Central memory CD8-positive, alpha-beta T cell (primary cell): ENCODE measurements around the gene S100A10.
A peak's percentile ranks its signal among the peaks of the same experiment; 100 is the strongest.

ENCODE experiments used
- ATAC-seq: fragments of 150-1000 bp; cut with Tn5 transposase; replicated peaks from 2 replicates; pipeline ENCODE4 v1.10.0; 2022; ENCODE audit warnings: mild to moderate bottlenecking, moderate FRiP score, moderate number of reproducible peaks; ENCODE audit not compliant: poor library complexity, severe bottlenecking; ENCODE audit errors: extremely low read depth
- DNase-seq, 2 donors: peaks; one replicate each; pipeline ENCODE4 v3.0.0; 2021; ENCODE audit warnings: low spot score in 2 of 2
- H3K27ac Mint-ChIP-seq: one replicate; pipeline ENCODE4 v1.8.0; 2022; ENCODE audit warnings: low read depth, mild to moderate bottlenecking, moderate library complexity, mixed read lengths
- H3K27me3 Mint-ChIP-seq: one replicate; pipeline ENCODE4 v1.8.0; 2022; ENCODE audit warnings: mixed read lengths
- H3K36me3 Mint-ChIP-seq: one replicate; pipeline ENCODE4 v1.8.0; 2022; ENCODE audit warnings: mild to moderate bottlenecking, moderate library complexity, mixed read lengths; ENCODE audit not compliant: insufficient read depth
- H3K4me1 Mint-ChIP-seq: one replicate; pipeline ENCODE4 v1.8.0; 2022; ENCODE audit warnings: mixed read lengths
- H3K4me3 Mint-ChIP-seq: one replicate; pipeline ENCODE4 v1.8.0; 2022; ENCODE audit warnings: mild to moderate bottlenecking, moderate library complexity, mixed read lengths
- H3K9me3 Mint-ChIP-seq: one replicate; pipeline ENCODE4 v1.8.0; 2022; ENCODE audit warnings: mixed read lengths

S100A10 gene

GRCh38 chr1:151978922-151979321 lies 14.7 kb downstream of the S100A10 start:
- peak overlapping the region; percentile 3 for H3K27ac Mint-ChIP-seq
- peaks cover 14% of the 10 kb centered on the region for H3K4me1 Mint-ChIP-seq
- ATAC-seq (no peak), DNase-seq (no peak)
- no peaks in the 10 kb centered on the region for H3K9me3 Mint-ChIP-seq
- H3K4me3 Mint-ChIP-seq = no peak overlapping the region
- no peaks in the 10 kb centered on the region for H3K27me3 Mint-ChIP-seq
- H3K36me3 Mint-ChIP-seq = peaks cover 38% of the 10 kb centered on the region

- Mint-ChIP-seq H3K4me1 (peaks cover 8% of the 10 kb centered on the region), H3K27ac (no peak overlapping the region), H3K4me3 (no peak overlapping the region), H3K27me3 (no peaks in the 10 kb centered on the region), H3K36me3 (peaks cover 29% of the 10 kb centered on the region), H3K9me3 (no peaks in the 10 kb centered on the region)
- ATAC-seq (no peak), DNase-seq (no peak)
These were observed 15.9 kb downstream of the S100A10 start for GRCh38 chr1:151977662-151978230.

GRCh38 chr1:151976858-151977257 lies 16.8 kb downstream of the S100A10 start:
- DNase-seq (no peak), ATAC-seq (no peak)
- H3K4me1 Mint-ChIP-seq = peaks cover 7% of the 10 kb centered on the region
- H3K36me3 Mint-ChIP-seq = peaks cover 20% of the 10 kb centered on the region
- H3K4me3 Mint-ChIP-seq = no peak overlapping the region
- no peaks in the 10 kb centered on the region for H3K9me3 Mint-ChIP-seq
- no peak overlapping the region for H3K27ac Mint-ChIP-seq
- no peaks in the 10 kb centered on the region for H3K27me3 Mint-ChIP-seq

- no peaks in the 10 kb centered on the region for H3K9me3 Mint-ChIP-seq
- ATAC-seq = no peak
- no peak overlapping the region for H3K4me3 Mint-ChIP-seq
- DNase-seq = no peak
- no peak overlapping the region for H3K27ac Mint-ChIP-seq
- H3K27me3 Mint-ChIP-seq = no peaks in the 10 kb centered on the region
- H3K4me1 Mint-ChIP-seq = peaks cover 7% of the 10 kb centered on the region
- peaks cover 11% of the 10 kb centered on the region for H3K36me3 Mint-ChIP-seq
These were observed 17.7 kb downstream of the S100A10 start for GRCh38 chr1:151976015-151976343.

- DNase-seq (no peak), ATAC-seq (no peak)
- Mint-ChIP-seq H3K36me3 (peaks cover 7% of the 10 kb centered on the region), H3K27ac (no peak overlapping the region), H3K4me3 (no peak overlapping the region), H3K27me3 (no peaks in the 10 kb centered on the region), H3K4me1 (peaks cover 7% of the 10 kb centered on the region), H3K9me3 (no peaks in the 10 kb centered on the region)
These were observed 18.2 kb downstream of the S100A10 start for GRCh38 chr1:151975311-151976014.

GRCh38 chr1:151972542-151973248 lies 21.0 kb downstream of the S100A10 start:
- Mint-ChIP-seq H3K4me3 (no peak overlapping the region), H3K36me3 (no peaks in the 10 kb centered on the region), H3K9me3 (no peaks in the 10 kb centered on the region), H3K4me1 (peaks cover 11% of the 10 kb centered on the region), H3K27ac (no peak overlapping the region), H3K27me3 (no peaks in the 10 kb centered on the region)
- ATAC-seq (peak; percentile 83), DNase-seq (no peak)

GRCh38 chr1:151970626-151971025 lies 23.0 kb downstream of the S100A10 start:
- H3K36me3 Mint-ChIP-seq = no peaks in the 10 kb centered on the region
- ATAC-seq (no peak), DNase-seq (no peak)
- H3K4me3 Mint-ChIP-seq = no peak overlapping the region
- no peaks in the 10 kb centered on the region for H3K27me3 Mint-ChIP-seq
- H3K4me1 Mint-ChIP-seq = peaks cover 11% of the 10 kb centered on the region
- no peak overlapping the region for H3K27ac Mint-ChIP-seq
- H3K9me3 Mint-ChIP-seq = no peaks in the 10 kb centered on the region

- peaks cover 3% of the 10 kb centered on the region for H3K27me3 Mint-ChIP-seq
These were observed 23.5 kb downstream of the S100A10 start for GRCh38 chr1:151970128-151970527.

GRCh38 chr1:151968791-151969399 lies 24.8 kb downstream of the S100A10 start:
- no peak for DNase-seq
- Mint-ChIP-seq H3K36me3 (no peaks in the 10 kb centered on the region), H3K9me3 (no peaks in the 10 kb centered on the region), H3K27me3 (peaks cover 12% of the 10 kb centered on the region), H3K4me3 (no peak overlapping the region), H3K27ac (peak overlapping the region; percentile 66), H3K4me1 (peaks cover 11% of the 10 kb centered on the region)
- ATAC-seq = no peak

More at GRCh38 chr1:151970128-151970527, 23.5 kb downstream of the S100A10 start:
- Mint-ChIP-seq H3K4me1 (peaks cover 11% of the 10 kb centered on the region), H3K27ac (no peak overlapping the region), H3K4me3 (no peak overlapping the region), H3K36me3 (no peaks in the 10 kb centered on the region), H3K9me3 (no peaks in the 10 kb centered on the region)
- DNase-seq (no peak), ATAC-seq (no peak)

GRCh38 chr1:151968058-151968457 lies 25.6 kb downstream of the S100A10 start:
- Mint-ChIP-seq H3K36me3 (no peaks in the 10 kb centered on the region), H3K4me3 (no peak overlapping the region), H3K27me3 (peaks cover 12% of the 10 kb centered on the region), H3K27ac (no peak overlapping the region), H3K9me3 (no peaks in the 10 kb centered on the region), H3K4me1 (peaks cover 11% of the 10 kb centered on the region)
- peak; percentile 77 for ATAC-seq
- DNase-seq = peak; percentile 35 to 53

- Mint-ChIP-seq H3K27me3 (peaks cover 12% of the 10 kb centered on the region), H3K36me3 (no peaks in the 10 kb centered on the region), H3K4me3 (no peak overlapping the region), H3K27ac (no peak overlapping the region), H3K9me3 (no peaks in the 10 kb centered on the region), H3K4me1 (peaks cover 4% of the 10 kb centered on the region)
- DNase-seq (no peak), ATAC-seq (no peak)
These were observed 26.6 kb downstream of the S100A10 start for GRCh38 chr1:151967091-151967490.

GRCh38 chr1:151966061-151966460 lies 27.6 kb downstream of the S100A10 start:
- Mint-ChIP-seq H3K9me3 (no peaks in the 10 kb centered on the region), H3K36me3 (no peaks in the 10 kb centered on the region), H3K27ac (no peak overlapping the region), H3K4me1 (peaks cover 4% of the 10 kb centered on the region), H3K4me3 (no peak overlapping the region), H3K27me3 (peaks cover 12% of the 10 kb centered on the region)
- ATAC-seq (no peak), DNase-seq (no peak)
